Heart left ventricle (tissue), 13 donors: ENCODE results near the gene PHF2.

Experiments used
- CTCF ChIP-seq, 12 donors: fragments of 200-600 bp; sonication (generic) in 4 of 12; IDR thresholded peaks; one replicate each; pipeline versions ENCODE4 v1.5.0 to v1.8.0; 2018 to 2022; ENCODE audit warnings: antibody characterized with exemption in 12 of 12, mild to moderate bottlenecking in 5 of 12
- POLR2A ChIP-seq, 2 donors: fragments of 450-650 bp; IDR thresholded peaks; one replicate each; pipeline ENCODE4 v1.6.1; 2017; ENCODE audit warnings: antibody characterized with exemption in 2 of 2, mild to moderate bottlenecking in 2 of 2, moderate library complexity in 2 of 2
- donor health status: ischemic (EF 13 %, LVEDD 7.1; RV severe dilation, severe dysfunction).
- donor health status: DM: no; HTN: yes; CAD: no.
- donor health status: DM: no; HTN: no; CAD: no.
- donor health status: ischemic (EF 25% LVEDD 6.9; RV normal size, moderate dysfunction).
- donor health status: ischemic (EF 25% LVEDD 5.7; RV mildly dilated, moderate dysfunction).
- donor health status: ischemic (EF 35%, LVEDD 5.7; RV mildly dilated, moderate dysfunction).
- donor health status: nonischemic (EF 11% LVEDD 7.7; RV severe dilation, severe dysfunction).
- donor health status: DM: yes; HTN: yes; CAD: no.
- donor health status: PGD.
- donor health status: ischemic (EF 29% LVEDD 5.4; RV normal size, mild dysfunction).
- donor health status: nonischemic (EF 23%, LVEDD 6.1; RV moderate dilation, normal function).

- no peak for TF ChIP-seq CTCF (IDR thresholded peaks at IDR 0.05)
- no peak for TF ChIP-seq POLR2A (IDR thresholded peaks at IDR 0.05)
Observed at GRCh38 chr9:93659837-93660177, 83.4 kb downstream of the PHF2 start.
